ENCODE data around the gene SVOPL.

DNA sequence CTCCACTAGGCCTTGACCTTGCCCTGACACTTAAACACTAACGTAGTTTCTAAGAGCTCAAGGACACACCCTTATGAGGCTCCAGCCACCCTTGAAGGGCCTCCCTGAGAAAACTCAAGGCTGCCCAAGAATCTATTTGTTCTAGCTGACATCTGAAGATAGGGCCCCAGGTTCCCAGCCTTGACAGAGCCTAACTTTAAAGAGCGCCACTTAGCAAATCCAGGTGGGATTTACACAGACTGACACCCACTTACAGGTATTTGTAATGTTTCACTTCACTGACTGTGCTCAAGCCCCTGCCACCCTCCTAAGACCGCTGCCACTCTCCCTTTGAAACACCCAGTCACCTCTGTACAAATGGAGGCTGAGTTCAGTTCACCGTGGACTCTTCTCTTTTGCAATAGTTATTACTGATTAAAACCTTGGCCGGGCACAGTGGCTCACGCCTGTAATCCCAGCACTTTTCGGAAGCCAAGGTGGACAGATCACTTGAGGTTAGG, 90.4 kb downstream of the SVOPL start:
- no peak for TF ChIP-seq REST (IDR thresholded peaks at IDR 0.05; ENCODE audit: low read depth)
- no peak for TF ChIP-seq CREB1 (IDR thresholded peaks at IDR 0.05; ENCODE audit: low read depth)
